Stimulated activated CD4-positive, alpha-beta T cell treated with anti-CD3 and anti-CD28 coated beads, Interleukin-15, amount 100 ng/mL, for 48 hours (primary cell): ENCODE data around the gene ZGLP1.
A peak's percentile ranks its signal among the peaks of the same experiment; 100 is the strongest.

Experiments used
- DNase-seq, 2 donors: peaks; one replicate each; pipeline ENCODE4 v3.0.0-alpha.2; 2020; ENCODE audit warnings: low read depth in 2 of 2

ZGLP1 gene

DNA sequence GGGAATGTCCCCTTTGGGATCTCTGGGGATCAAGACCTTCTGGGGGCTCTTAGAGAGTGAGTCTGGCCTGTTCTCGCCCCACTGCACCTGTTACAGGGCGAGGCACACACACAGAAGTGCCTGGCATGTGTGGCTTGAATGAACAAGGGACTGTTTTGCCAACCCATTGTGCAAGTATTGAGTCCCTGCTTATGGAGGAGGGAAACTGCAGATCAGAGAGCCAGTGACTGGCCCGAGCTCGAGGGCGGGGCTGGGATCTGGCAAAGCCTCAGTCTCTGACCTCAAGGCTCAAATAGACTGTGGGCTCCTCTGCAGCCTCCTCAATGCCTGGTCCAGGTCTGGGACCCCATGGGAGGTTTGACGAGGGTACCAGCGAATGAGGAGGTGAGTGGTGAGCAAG, 18.2 kb upstream of the ZGLP1 start:
- DNase-seq = no peak

DNA sequence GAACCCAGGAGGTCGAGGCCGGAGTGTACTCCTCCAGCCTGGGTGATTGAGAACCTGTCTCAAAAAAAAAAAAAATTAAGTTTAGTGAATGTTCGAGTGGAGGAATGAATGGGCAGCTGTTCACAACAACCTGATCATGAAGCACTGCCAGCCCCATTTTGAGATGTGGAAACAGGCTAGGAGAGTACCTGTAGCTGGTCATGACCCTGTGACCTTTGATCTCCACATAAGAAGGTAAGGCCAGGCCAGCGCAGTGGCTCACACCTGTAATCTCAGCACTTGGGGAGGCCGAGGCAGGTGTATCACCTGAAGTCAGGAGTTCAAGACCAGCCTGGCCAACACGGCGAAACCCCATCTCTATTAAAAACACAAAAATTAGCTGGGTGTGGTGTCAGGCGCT, 16.1 kb upstream of the ZGLP1 start:
- DNase-seq = no peak

- no peak for DNase-seq
Observed at GRCh38 chr19:10321874-10322835, 12.5 kb upstream of the ZGLP1 start.

GRCh38 chr19:10321417-10321797, 11.8 kb upstream of the ZGLP1 start:
- no peak for DNase-seq

DNA sequence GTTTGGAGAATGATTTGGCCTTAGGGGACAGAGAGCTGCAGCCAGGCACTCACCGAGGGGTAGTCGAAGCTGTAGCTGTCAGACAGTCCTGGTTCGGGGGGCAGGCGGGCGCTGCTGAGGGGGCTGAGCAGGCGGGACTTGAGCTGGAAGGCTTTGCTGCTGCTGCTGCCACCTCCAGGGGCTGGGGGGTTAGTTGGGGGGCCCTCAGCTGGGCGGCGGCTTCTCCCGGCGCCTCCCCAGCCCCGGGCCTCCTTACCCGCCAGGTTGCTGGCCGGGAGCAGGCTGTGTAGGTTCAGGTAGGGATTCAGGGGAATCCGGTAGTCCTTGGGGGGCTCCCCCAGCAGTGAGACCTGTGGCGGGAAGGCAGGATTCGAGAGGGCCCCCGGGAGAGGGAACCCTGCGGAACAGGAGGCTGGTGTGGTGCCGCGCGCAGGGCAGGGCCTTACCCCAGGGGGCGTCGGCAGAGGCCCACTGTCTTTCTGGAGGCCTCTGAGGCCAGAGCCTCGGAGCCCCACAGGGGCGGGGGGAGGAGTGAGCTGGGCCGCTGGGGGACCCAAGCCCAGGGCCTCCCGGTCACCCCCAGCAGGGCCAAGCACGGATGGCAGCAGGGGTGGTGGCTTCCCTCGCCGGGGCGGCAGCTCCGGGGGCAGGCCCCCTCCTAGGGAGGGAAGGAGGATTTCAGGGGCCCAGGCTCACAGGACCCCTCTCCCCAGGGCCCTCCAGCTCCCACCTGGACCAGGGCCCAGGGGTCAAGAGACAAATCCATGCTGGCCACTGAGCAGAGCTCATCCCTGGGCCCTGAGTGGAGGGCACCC, 11.2 kb upstream of the ZGLP1 start:
- DNase-seq = no peak

DNA sequence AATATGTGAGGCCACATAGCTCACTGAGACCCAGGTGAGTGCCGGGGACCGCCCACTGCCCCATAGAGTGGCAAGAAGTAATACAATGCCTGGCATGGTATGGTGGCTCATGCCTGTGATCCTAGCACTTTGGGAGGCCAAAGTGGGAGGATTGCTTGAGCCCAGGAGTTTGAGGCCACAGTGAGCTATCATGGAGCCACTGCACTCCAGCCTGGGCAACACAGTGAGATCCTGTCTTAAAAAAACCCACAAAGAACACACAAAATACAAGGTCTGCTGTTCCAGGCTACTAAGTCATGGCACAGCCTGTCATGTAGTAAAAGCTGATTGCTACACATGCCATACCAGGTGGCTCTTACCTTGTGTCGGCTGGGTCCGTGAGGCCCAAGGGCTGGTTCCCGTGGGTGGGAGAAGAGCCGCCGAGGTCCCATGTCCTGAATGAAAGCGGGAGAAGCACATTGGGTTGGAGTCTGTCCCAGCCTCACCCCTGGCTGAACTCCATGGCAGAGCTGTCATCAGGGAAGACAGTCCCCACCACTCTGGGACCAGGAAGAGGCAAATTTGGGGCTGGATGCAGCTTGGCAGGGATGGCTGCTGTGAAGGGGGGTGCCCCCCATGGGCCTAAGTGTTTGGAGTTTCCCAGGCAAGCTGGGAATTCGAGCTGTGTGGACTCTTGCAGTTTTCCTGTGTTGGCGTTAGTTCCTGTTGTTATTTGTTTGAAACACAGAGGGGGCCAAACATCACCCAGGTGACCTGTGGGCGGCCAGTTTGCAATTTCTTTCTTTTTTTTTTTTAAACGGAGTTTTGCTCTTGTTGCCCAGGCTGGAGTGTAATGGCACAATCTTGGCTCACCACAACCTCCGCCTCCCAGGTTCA, 9.4 kb upstream of the ZGLP1 start:
- DNase-seq = no peak

- DNase-seq = no peak
Observed at GRCh38 chr19:10317857-10318462, 8.3 kb upstream of the ZGLP1 start.

DNA sequence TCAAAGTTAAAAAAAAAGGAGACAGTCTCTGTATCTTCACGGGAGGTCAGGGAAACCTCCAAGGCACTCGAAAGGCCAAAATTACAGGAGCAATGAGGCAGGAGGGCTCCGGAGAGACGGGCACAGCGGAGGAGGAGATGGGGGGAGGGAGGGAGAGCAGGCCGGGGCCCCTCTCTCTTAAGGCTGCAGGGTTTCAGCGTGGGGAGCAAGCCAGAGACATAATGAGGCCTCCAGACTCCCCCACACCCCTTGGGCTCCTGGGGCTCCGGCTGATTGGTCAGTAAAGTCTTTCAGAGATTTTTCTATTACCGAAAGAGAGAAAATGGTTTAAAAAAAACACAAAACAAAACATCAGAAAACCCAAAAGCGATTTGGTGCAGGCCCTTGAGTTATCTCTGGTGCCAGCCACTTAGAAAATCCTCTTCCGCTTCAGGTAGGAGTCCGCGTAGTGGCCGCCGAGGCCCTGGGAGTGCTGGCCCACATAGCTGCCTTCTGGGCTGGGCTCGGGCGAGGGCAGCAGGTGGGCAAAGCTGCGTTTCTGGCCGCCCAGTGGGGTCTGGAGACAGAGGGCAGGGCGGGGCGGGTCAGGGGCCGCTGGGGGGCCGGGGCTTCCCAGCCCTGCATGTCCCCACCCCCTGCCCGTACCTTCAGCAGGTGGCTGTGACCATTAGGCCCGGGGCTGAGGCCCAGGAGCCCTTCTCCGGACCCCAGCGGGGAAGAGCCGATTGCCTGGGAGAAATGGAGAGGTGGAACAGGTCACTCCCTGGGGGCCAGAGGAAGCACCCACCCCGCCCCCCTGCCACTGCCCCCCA, 7.6 kb upstream of the ZGLP1 start:
- DNase-seq = no peak

GRCh38 chr19:10316229-10317044, 6.8 kb upstream of the ZGLP1 start:
- DNase-seq = no peak

DNA sequence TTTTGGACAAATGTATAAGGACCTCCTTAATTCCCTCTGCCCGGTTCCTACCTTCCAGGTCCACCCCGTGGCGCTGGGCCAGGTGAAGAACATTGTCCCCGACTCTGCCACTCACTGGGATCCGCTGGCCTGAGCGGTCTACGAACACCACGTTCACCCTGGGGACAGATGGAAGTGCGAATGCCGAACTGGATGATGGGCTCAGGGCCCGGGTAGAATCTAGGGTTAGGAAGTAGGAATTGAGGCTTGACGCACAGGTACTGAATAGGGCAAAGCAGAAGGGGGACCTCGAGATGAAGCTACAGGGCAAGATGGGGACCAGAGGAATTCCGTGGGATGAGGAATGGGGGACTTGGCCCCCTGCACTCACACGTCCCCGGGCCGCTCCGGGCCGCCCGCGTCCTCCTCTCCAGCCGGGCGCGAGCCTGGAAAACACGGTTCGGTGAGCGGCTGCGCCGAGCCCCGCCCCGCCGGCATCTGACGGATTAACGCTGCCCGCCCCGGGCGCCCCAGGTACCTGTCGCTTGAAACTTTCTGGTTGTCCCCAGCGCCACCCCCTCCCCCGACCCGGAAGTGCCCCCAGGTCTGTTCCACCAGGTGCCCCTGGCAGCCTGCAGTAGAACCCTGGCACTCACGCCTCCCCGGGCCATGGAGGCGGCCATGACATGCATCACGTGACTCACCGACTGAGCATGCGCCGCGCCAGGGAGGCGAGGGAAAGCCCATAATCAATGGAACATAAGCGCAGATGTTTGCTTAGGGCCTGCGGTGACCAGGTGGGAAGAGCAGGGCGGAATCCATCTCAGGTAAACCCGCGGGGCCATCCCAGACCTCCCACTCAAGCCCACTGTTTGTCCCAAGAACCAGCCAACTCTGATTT, 6.0 kb upstream of the ZGLP1 start, which contains the start of gene FDX2:
Gene FDX2 (minus strand): TSS at position 681 of the 880 bp plus-strand sequence. CDS start 19 bp downstream, at position 662.
- peak; percentile 80 to 87 for DNase-seq

DNA sequence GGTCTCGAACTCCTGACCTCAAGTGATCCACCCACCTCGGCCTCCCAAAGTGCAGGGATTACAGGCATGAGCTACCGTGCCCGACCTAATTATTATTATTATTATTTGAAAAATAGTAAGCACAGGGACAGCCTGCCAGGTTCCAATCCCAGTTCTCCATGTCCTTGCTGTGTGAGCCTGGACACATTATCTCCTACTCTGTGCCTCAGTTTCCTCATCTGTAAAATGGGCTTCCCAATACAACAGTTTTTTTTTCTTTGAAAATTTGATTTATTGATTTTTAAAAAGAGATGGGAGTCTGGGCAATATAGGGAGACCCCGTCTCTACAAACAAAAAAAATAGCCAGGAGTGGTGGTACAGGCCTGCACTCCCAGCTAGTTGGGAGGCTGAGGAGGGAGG, 3.3 kb downstream of the ZGLP1 start:
- DNase-seq = no peak

DNA sequence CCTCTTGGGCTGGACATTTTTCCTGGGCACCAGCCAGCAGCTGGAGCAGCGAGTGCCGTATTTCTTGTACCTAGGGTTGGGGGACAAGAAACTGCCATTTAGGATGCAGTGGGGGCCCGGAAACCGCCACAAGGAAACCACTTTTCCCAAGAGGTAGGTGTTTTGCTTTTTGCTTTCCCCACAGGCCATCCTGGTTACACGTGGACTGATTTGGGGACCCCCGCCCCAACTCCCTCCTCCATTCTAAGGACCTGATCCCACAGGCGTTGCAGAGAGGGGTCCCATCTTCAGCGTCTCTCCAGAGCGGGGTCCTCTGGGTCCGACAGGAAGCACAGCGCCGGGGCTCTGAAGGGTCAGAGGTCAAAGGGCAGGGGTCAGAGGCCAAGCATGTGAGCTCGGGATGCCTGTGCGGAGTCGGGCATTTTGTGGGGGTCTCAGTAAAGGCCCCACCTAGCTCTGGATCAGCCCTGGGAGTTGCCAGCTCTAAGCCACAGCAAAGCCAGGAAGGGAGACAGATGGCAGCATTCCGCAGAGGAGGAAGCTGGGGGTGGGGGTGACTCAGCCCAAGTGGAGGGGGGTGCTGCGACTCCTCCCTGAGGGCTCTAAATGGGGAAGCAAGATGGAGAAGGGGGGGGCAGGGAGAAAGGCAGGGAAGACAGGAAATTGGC, 4.3 kb downstream of the ZGLP1 start:
- DNase-seq = no peak

GRCh38 chr19:10299545-10300458, 9.8 kb downstream of the ZGLP1 start:
- DNase-seq = no peak

DNA sequence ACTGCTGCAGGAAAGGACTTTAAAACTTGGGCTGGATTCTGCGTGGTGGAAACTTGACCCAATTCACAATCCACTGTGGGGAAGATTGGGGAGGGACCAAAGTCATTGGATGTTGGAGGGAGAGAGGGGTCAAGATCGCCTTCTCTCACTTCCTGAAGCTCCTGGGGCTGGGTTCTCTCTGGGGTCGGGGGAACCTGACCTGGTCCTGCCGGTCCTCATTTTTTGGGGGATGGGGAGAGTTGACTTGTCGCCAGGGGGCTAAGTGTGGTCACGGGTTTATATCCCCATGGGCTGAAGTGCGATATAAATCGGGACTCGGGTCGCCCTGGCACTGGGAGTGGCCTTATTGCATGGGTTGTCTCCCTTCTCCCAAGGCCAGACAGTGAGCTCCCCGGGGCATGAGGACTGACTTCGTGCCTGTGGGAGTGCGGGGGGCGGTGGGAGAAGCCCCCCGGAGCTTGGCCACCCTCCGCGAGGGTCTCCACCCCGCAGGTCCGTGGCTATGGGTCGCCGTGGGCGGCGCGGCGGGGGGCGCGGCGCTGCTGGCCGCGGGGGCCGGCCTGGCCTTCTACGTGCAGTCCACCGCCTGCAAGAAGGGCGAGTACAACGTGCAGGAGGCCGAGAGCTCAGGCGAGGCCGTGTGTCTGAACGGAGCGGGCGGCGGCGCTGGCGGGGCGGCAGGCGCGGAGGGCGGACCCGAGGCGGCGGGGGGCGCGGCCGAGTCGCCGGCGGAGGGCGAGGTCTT, 13.6 kb downstream of the ZGLP1 start:
- no peak for DNase-seq

GRCh38 chr19:10295305-10295846, 14.2 kb downstream of the ZGLP1 start:
- DNase-seq = peak in 1 of 2 donors; percentile 47

DNA sequence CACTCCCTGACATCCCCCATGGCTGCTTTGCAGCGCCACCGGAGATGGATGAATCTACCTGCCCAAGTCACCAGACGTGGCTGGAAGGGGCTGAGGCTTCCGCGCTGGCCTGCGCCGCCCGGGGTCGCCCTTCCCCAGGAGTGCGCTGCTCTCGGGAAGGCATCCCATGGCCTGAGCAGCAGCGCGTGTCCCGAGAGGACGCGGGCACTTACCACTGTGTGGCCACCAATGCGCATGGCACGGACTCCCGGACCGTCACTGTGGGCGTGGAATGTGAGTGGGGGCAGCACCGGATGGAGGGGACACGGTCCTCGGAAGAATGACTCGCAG, 15.3 kb downstream of the ZGLP1 start:
- no peak for DNase-seq
